IMR-90 (cell line): ENCODE measurements around the gene NCS1. TPM values are rescaled to one million over a fixed set of nuclear protein-coding genes. Genes with fewer than 3 reads are reported as not detected.

ENCODE experiments used
- ATAC-seq: fragments of 200-7000 bp; cut with Tn5 transposase; 2 replicates; pipeline ENCODE4 v1.9.1; 2020; ENCODE audit warnings: low read depth, mild to moderate bottlenecking, moderate library complexity
- BruUV-seq: library from RNA; stranded (reverse); fragments of 400-500 nt; replicated peaks from 2 replicates; lab custom pipeline; 2021; lab: Mats Ljungman, UMichigan
- CTCF ChIA-PET: fragments of 300-600 bp; formaldehyde crosslinking; extraction: SDS; loops from one replicate; lab custom pipeline; 2021; ENCODE audit warnings: antibody characterized with exemption; lab: Yijun Ruan, JAX
- POLR2A ChIA-PET: fragments of 300-600 bp; sonication (Branson Sonifier 250); formaldehyde crosslinking; loops from one replicate; lab custom pipeline; 2022; ENCODE audit warnings: antibody characterized with exemption; ENCODE audit not compliant: unreplicated experiment; lab: Charles Lee
- DNase-seq: peaks from one replicate; pipeline ENCODE4 v3.0.0; 2013
- H2AFZ ChIP-seq: replicated peaks from 2 replicates; pipeline ENCODE3; 2013; ENCODE audit warnings: low read length, mild to moderate bottlenecking; ENCODE audit not compliant: poor library complexity
- H2AK5ac ChIP-seq: 2 replicates; pipeline ENCODE4 v1.6.1; 2013; ENCODE audit warnings: low read depth, low read length, inconsistent platforms
- H2AK9ac ChIP-seq: replicated peaks from 2 replicates; pipeline ENCODE3; 2013; ENCODE audit warnings: mild to moderate bottlenecking, low read depth, low read length, moderate library complexity; ENCODE audit not compliant: poor library complexity
- H2BK120ac ChIP-seq: 2 replicates; pipeline ENCODE4 v1.6.1; 2013; ENCODE audit warnings: low read depth, low read length, inconsistent platforms
- H2BK15ac ChIP-seq: 3 replicates; pipeline ENCODE4 v1.6.1; 2013; ENCODE audit warnings: low read depth, low read length, inconsistent platforms
- H2BK20ac ChIP-seq: 2 replicates; pipeline ENCODE4 v1.6.1; 2013; ENCODE audit warnings: low read depth, mild to moderate bottlenecking, inconsistent platforms, low read length, moderate library complexity
- H2BK5ac ChIP-seq: 2 replicates; pipeline ENCODE4 v1.6.1; 2013; ENCODE audit warnings: mild to moderate bottlenecking, low read depth, low read length, inconsistent platforms; ENCODE audit not compliant: poor library complexity, severe bottlenecking
- H3K14ac ChIP-seq: replicated peaks from 2 replicates; pipeline ENCODE4 v1.6.1; 2013; ENCODE audit warnings: low read depth, low read length, inconsistent platforms
- H3K18ac ChIP-seq: 2 replicates; pipeline ENCODE4 v1.6.1; 2013; ENCODE audit warnings: low read depth, low read length, control low read depth
- H3K23ac ChIP-seq: 2 replicates; pipeline ENCODE4 v1.6.1; 2013; ENCODE audit warnings: low read depth, low read length, inconsistent platforms
- H3K27ac ChIP-seq: 2 replicates; pipeline ENCODE4 v1.5.1; 2013; ENCODE audit warnings: mild to moderate bottlenecking, control low read depth, low read length; ENCODE audit not compliant: insufficient read depth
- H3K27me3 ChIP-seq: 2 replicates; pipeline ENCODE4 v1.6.1; 2013; ENCODE audit warnings: low read length; ENCODE audit not compliant: control insufficient read depth, insufficient read depth
- H3K36me3 ChIP-seq: 2 replicates; pipeline ENCODE4 v1.6.1; 2013; ENCODE audit warnings: low read length, mixed read lengths; ENCODE audit not compliant: control insufficient read depth, insufficient read depth
- H3K4ac ChIP-seq: 2 replicates; pipeline ENCODE4 v1.6.1; 2013; ENCODE audit warnings: low read depth, low read length, inconsistent platforms
- H3K4me1 ChIP-seq: 2 replicates; pipeline ENCODE4 v1.6.1; 2013; ENCODE audit warnings: low read length, mixed read lengths; ENCODE audit not compliant: control insufficient read depth, insufficient read depth
- H3K4me2 ChIP-seq: 2 replicates; pipeline ENCODE4 v1.6.1; 2013; ENCODE audit warnings: low read depth, mild to moderate bottlenecking, control low read depth, low read length, moderate library complexity
- H3K4me3 ChIP-seq: 2 replicates; pipeline ENCODE4 v1.5.1; 2013; ENCODE audit warnings: low read depth, mild to moderate bottlenecking, control low read depth, low read length, moderate library complexity; ENCODE audit not compliant: insufficient read depth
- H3K56ac ChIP-seq: 2 replicates; pipeline ENCODE4 v1.6.1; 2013; ENCODE audit warnings: low read length, inconsistent platforms; ENCODE audit not compliant: insufficient read depth; ENCODE audit errors: extremely low read depth
- H3K79me1 ChIP-seq, 2 experiments: 2 replicates each; pipeline ENCODE4 v1.6.1; 2013; ENCODE audit warnings: low read length in 2 of 2, inconsistent platforms in 1 of 2, low read depth in 1 of 2
- H3K9ac ChIP-seq: 2 replicates; pipeline ENCODE4 v1.6.1; 2013; ENCODE audit warnings: low read depth, low read length, control low read depth
- H3K9me1 ChIP-seq: 2 replicates; pipeline ENCODE4 v1.6.1; 2013; ENCODE audit warnings: low read length, inconsistent platforms; ENCODE audit not compliant: insufficient read depth
- H3K9me3 ChIP-seq: 2 replicates; pipeline ENCODE4 v1.6.1; 2013; ENCODE audit warnings: low read length; ENCODE audit not compliant: control insufficient read depth, insufficient read depth
- H4K20me1 ChIP-seq: 2 replicates; pipeline ENCODE4 v1.6.1; 2013; ENCODE audit warnings: low read length, inconsistent platforms; ENCODE audit not compliant: insufficient read depth
- H4K5ac ChIP-seq: 2 replicates; pipeline ENCODE4 v1.6.1; 2013; ENCODE audit warnings: mild to moderate bottlenecking, low read depth, low read length, control low read depth
- H4K8ac ChIP-seq, 2 experiments: 2 replicates each; pipeline ENCODE4 v1.6.1; 2013; ENCODE audit warnings: low read depth in 2 of 2, low read length in 2 of 2, control low read depth in 1 of 2, inconsistent platforms in 1 of 2
- H4K91ac ChIP-seq: 2 replicates; pipeline ENCODE4 v1.6.1; 2013; ENCODE audit warnings: low read depth, low read length, inconsistent platforms; ENCODE audit not compliant: insufficient read depth
- BHLHE40 ChIP-seq: fragments of 150-350 bp; IDR thresholded peaks from 2 replicates; pipeline ENCODE4 v1.6.1; 2016; ENCODE audit warnings: mild to moderate bottlenecking, low read depth, low read length
- CEBPB ChIP-seq: IDR thresholded peaks from 2 replicates; pipeline ENCODE4 v1.6.1; 2012; ENCODE audit warnings: low read depth, low read length, improper control_type of control experiment
- CTCF ChIP-seq: conservative IDR thresholded peaks from 2 replicates; pipeline ENCODE4 v1.5.1; 2012; ENCODE audit warnings: mild to moderate bottlenecking, low read depth, low read length, improper control_type of control experiment
- FOS ChIP-seq: fragments of 150-350 bp; IDR thresholded peaks from 2 replicates; pipeline ENCODE4 v1.6.1; 2016; ENCODE audit warnings: low read depth, low read length
- MAFK ChIP-seq: IDR thresholded peaks from 2 replicates; pipeline ENCODE4 v1.6.1; 2012; ENCODE audit warnings: low read depth, low read length, improper control_type of control experiment
- MAZ ChIP-seq: IDR thresholded peaks from 2 replicates; pipeline ENCODE4 v1.6.1; 2012; ENCODE audit warnings: low read depth, mild to moderate bottlenecking, low read length, improper control_type of control experiment, moderate library complexity, borderline replicate concordance
- MXI1 ChIP-seq: IDR thresholded peaks from 2 replicates; pipeline ENCODE4 v1.6.1; 2012; ENCODE audit warnings: low read depth, mild to moderate bottlenecking, low read length, moderate library complexity, borderline replicate concordance
- NFE2L2 ChIP-seq: fragments of 150-350 bp; IDR thresholded peaks from 2 replicates; pipeline ENCODE4 v1.6.1; 2016; ENCODE audit warnings: low read depth, mild to moderate bottlenecking, low read length
- POLR2A ChIP-seq: IDR thresholded peaks from 2 replicates; pipeline ENCODE4 v1.6.1; 2012; ENCODE audit warnings: mild to moderate bottlenecking, low read depth, low read length
- RAD21 ChIP-seq: IDR thresholded peaks from 2 replicates; pipeline ENCODE4 v1.6.1; 2012; ENCODE audit warnings: low read length, improper control_type of control experiment
- RFX5 ChIP-seq: IDR thresholded peaks from 2 replicates; pipeline ENCODE4 v1.8.0; 2012; ENCODE audit warnings: low read depth, mild to moderate bottlenecking, low read length, moderate library complexity
- SMC3 ChIP-seq: fragments of 150-350 bp; IDR thresholded peaks from 2 replicates; pipeline ENCODE4 v1.6.1; 2016; ENCODE audit warnings: low read depth, mild to moderate bottlenecking, antibody characterized with exemption, low read length, moderate library complexity
- USF2 ChIP-seq: fragments of 150-350 bp; IDR thresholded peaks from 2 replicates; pipeline ENCODE4 v1.6.1; 2017; ENCODE audit warnings: mild to moderate bottlenecking, antibody characterized with exemption, low read length, low read depth
- WGBS, 2 experiments: methylation state at CpG; one replicate each; pipeline versions ENCODE4 v1.1.5 to v1.1.7; 2013; ENCODE audit warnings: missing lambda C conversion rate in 2 of 2; ENCODE audit not compliant: insufficient read length in 1 of 2; ENCODE audit errors: extremely low coverage in 2 of 2; 5-methylcytosine and 5-hydroxymethylcytosine counted together
- dilution Hi-C: fragments of 300-500 bp; cut with HindIII; formaldehyde crosslinking; loops from one replicate; pipeline ENCODE4 v1.14.3; 2018; ENCODE audit warnings: low sequenced_read_pairs; ENCODE audit not compliant: unreplicated experiment
- in situ Hi-C: fragments of 300-500 bp; cut with MboI; formaldehyde crosslinking; loops from 3 replicates; pipeline ENCODE4 v1.14.3; 2019; ENCODE audit warnings: low sequenced_read_pairs, inconsistent platforms, mixed read lengths
- intact Hi-C: fragments of 100-400 bp; cut with micrococcal nuclease; formaldehyde crosslinking; loops from 2 replicates; pipeline ENCODE4 v1.10.0; 2022
- polyA plus RNA-seq, 3 experiments: library from polyadenylated mRNA; depleted of rRNA; stranded (reverse); fragments of >200 nt; gene quantifications; 2 replicates each; pipeline ENCODE4 v1.2.3, GENCODE V29; 2012; ENCODE audit warnings: low replicate concordance in 1 of 3
- total RNA-seq: library from RNA; depleted of rRNA; stranded (reverse); fragments of >200 nt; gene quantifications from 2 replicates; pipeline ENCODE4 v1.2.3, GENCODE V29; 2012
- TF ChIP-seq, protein P1 (sequence below): fragments of 150-350 bp; IDR thresholded peaks from 2 replicates; pipeline ENCODE4 v1.6.1; 2016; ENCODE audit warnings: low read depth, mild to moderate bottlenecking, low read length, moderate library complexity, borderline replicate concordance

The NCS1 gene
- total and polyA plus RNA-seq, 2 of the 4 experiments (the other 2 are of a cell fraction): 41.0 to 60.5 TPM

DNA sequence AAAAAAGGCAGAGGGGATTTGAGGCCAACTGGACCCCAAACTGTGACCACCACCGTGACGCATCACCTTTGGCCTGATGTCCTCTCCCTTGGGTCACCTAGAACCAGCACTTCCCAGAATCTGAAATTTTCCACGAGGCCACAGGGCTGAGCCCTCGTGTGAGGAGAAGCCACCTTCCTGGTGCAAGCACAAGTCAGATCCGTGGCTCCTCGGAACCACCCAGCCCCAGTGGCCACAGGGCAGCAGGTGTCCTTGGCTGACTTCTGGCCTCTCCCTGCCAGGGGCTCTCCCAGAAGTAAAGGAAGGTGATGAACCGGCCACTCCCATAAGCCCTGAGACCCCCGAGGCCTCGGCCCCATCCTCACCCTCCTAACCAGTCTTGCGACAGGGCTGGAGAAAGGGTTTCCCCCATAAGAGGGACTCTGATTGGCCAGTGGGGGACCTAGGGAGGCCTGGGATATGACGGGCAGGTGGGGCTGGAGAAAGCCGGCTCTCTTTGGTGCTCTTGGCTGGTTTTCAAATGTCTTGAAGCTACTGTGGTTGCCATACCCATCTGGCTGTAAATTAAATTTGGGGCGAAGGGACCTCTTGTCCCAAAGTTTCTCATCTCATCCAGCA is 72.5 kb downstream of the NCS1 start:
- H3K9me3 ChIP-seq: no peaks in the 10 kb centered on the region
- no peaks in the 10 kb centered on the region; the same call in 1 of the 2 replicates for H3K27me3 ChIP-seq
- no peak overlapping the region for H2AFZ ChIP-seq
- CTCF ChIA-PET: interaction anchor here (0.5 kb wide), 2 partner anchors 408 to 437 kb away, joined by 3 to 7 read pairs; no protein-coding TSS in a partner anchor
- no peak overlapping the region for H3K18ac ChIP-seq
- TF ChIP-seq CTCF (no peak), CEBPB (no peak), POLR2A (no peak), MXI1 (no peak), RFX5 (no peak), USF2 (no peak), MAZ (no peak), FOS (no peak), RAD21 (no peak), NFE2L2 (no peak), MAFK (no peak), BHLHE40 (no peak), SMC3 (no peak)
- TF ChIP-seq, protein P1, sequence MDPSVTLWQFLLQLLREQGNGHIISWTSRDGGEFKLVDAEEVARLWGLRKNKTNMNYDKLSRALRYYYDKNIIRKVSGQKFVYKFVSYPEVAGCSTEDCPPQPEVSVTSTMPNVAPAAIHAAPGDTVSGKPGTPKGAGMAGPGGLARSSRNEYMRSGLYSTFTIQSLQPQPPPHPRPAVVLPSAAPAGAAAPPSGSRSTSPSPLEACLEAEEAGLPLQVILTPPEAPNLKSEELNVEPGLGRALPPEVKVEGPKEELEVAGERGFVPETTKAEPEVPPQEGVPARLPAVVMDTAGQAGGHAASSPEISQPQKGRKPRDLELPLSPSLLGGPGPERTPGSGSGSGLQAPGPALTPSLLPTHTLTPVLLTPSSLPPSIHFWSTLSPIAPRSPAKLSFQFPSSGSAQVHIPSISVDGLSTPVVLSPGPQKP: no peak
- no peak overlapping the region for H2BK5ac ChIP-seq
- H3K56ac ChIP-seq: no peak overlapping the region
- H3K4ac ChIP-seq: no peak overlapping the region
- POLR2A ChIA-PET: no interaction called here
- no peak overlapping the region for H3K9ac ChIP-seq
- no peak overlapping the region for H2AK5ac ChIP-seq
- intact Hi-C loops: loop anchor here (10.0 kb wide), 1 partner anchor 440 kb away; no protein-coding TSS in a partner anchor
- H2BK15ac ChIP-seq: no peak overlapping the region
- DNase-seq (no peak), ATAC-seq (no peak)
- no peaks in the 10 kb centered on the region for H3K79me1 ChIP-seq
- no peaks in the 10 kb centered on the region for H4K20me1 ChIP-seq
- in situ Hi-C loops: loop anchor here (25.0 kb wide), 1 partner anchor 132 kb away; no protein-coding TSS in a partner anchor
- peaks cover 3% of the 10 kb centered on the region; the same call in 1 of the 2 replicates for H3K4me1 ChIP-seq
- no peak overlapping the region for H3K23ac ChIP-seq
- H4K8ac ChIP-seq: no peak overlapping the region
- no peak overlapping the region for H2AK9ac ChIP-seq
- dilution Hi-C loops: loop anchor here (25.0 kb wide), 1 partner anchor 132 kb away; no protein-coding TSS in a partner anchor
- H3K27ac ChIP-seq: no peak overlapping the region
- H3K4me2 ChIP-seq: no peak overlapping the region
- H4K5ac ChIP-seq: no peak overlapping the region
- peaks cover 14% of the 10 kb centered on the region for H3K9me1 ChIP-seq
- no peak overlapping the region for H3K14ac ChIP-seq
- H3K36me3 ChIP-seq: no peaks in the 10 kb centered on the region
- no TSS peak for BruUV-seq
- H2BK120ac ChIP-seq: no peak overlapping the region
- no peak overlapping the region for H4K91ac ChIP-seq
- H3K4me3 ChIP-seq: no peak overlapping the region
- no CpG with 5 or more reads among the region's 13 CpGs for WGBS, 2 experiments
- H2BK20ac ChIP-seq: no peak overlapping the region
